ENCODE data around the gene RNF123.

DNA sequence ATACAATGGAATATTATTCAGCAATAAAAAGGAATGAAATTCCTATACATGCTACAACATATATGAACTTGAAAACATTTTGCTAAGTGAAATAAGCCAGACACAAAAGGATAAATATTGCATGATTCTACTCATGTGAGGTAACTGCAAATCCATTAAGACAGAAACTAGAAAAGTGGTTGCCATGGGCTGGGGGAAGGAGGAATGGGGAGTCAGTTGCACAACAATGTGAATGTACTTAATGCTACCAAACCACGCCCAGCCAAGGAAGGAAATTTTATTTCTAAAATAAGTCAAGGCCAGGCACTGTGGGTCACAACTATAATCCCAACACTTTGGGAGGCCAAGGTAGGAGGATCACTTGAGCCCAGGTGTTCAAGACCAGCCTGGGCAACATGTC lies 44.2 kb downstream of the RNF123 start:
- TF ChIP-seq, protein P1, sequence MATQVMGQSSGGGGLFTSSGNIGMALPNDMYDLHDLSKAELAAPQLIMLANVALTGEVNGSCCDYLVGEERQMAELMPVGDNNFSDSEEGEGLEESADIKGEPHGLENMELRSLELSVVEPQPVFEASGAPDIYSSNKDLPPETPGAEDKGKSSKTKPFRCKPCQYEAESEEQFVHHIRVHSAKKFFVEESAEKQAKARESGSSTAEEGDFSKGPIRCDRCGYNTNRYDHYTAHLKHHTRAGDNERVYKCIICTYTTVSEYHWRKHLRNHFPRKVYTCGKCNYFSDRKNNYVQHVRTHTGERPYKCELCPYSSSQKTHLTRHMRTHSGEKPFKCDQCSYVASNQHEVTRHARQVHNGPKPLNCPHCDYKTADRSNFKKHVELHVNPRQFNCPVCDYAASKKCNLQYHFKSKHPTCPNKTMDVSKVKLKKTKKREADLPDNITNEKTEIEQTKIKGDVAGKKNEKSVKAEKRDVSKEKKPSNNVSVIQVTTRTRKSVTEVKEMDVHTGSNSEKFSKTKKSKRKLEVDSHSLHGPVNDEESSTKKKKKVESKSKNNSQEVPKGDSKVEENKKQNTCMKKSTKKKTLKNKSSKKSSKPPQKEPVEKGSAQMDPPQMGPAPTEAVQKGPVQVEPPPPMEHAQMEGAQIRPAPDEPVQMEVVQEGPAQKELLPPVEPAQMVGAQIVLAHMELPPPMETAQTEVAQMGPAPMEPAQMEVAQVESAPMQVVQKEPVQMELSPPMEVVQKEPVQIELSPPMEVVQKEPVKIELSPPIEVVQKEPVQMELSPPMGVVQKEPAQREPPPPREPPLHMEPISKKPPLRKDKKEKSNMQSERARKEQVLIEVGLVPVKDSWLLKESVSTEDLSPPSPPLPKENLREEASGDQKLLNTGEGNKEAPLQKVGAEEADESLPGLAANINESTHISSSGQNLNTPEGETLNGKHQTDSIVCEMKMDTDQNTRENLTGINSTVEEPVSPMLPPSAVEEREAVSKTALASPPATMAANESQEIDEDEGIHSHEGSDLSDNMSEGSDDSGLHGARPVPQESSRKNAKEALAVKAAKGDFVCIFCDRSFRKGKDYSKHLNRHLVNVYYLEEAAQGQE (IDR thresholded peaks at IDR 0.05): no peak
- TF ChIP-seq, protein P2, sequence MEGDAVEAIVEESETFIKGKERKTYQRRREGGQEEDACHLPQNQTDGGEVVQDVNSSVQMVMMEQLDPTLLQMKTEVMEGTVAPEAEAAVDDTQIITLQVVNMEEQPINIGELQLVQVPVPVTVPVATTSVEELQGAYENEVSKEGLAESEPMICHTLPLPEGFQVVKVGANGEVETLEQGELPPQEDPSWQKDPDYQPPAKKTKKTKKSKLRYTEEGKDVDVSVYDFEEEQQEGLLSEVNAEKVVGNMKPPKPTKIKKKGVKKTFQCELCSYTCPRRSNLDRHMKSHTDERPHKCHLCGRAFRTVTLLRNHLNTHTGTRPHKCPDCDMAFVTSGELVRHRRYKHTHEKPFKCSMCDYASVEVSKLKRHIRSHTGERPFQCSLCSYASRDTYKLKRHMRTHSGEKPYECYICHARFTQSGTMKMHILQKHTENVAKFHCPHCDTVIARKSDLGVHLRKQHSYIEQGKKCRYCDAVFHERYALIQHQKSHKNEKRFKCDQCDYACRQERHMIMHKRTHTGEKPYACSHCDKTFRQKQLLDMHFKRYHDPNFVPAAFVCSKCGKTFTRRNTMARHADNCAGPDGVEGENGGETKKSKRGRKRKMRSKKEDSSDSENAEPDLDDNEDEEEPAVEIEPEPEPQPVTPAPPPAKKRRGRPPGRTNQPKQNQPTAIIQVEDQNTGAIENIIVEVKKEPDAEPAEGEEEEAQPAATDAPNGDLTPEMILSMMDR (IDR thresholded peaks at IDR 0.05; ENCODE audit: low read depth, low read length, missing input control): no peak
- TF ChIP-seq TAF1 (conservative IDR thresholded peaks at IDR 0.05) (no peak), RAD21 (IDR thresholded peaks at IDR 0.05) (no peak), HNF4A (conservative IDR thresholded peaks at IDR 0.05) (no peak)
- TF ChIP-seq, protein P3, sequence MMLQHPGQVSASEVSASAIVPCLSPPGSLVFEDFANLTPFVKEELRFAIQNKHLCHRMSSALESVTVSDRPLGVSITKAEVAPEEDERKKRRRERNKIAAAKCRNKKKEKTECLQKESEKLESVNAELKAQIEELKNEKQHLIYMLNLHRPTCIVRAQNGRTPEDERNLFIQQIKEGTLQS (IDR thresholded peaks at IDR 0.05): no peak
